Measurements from ENCODE around the gene DNAJC18.

DNA sequence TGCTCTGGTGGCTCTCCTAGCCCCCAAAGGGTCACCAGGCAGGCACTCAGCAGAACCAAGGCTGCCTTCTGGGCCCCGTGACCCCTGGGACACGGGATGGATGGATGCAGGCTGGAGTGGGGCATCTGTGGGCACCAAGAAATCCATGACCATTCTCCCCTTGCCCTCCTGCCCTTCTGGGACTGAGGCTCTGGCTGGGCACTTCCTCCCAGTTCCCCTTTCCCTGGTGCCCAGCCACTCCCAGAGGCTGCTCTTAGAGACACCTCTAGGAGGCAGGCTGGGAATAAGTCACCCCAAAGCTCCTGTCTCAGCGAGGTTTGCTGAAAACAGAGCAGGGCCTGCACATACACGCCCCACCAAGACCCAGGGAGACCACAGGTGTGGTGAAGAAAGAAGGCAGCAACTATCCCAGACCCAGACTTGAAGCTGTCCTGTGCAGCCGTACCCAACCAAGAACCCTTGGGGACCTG lies 42.3 kb upstream of the DNAJC18 start:
- TF ChIP-seq POLR2A (IDR thresholded peaks at IDR 0.05; ENCODE audit: low read length) (no peak), GATA1 (IDR thresholded peaks at IDR 0.05; ENCODE audit: low read depth, low read length) (no peak)
